DND-41 (cell line): Measurements from ENCODE around the gene ABLIM2.

ENCODE experiments used
- EZH2 ChIP-seq: IDR thresholded peaks from 3 replicates; pipeline ENCODE4 v1.6.1; 2012; ENCODE audit warnings: borderline replicate concordance, low read depth, mild to moderate bottlenecking, moderate library complexity, low read length, inconsistent platforms; ENCODE audit not compliant: severe bottlenecking
- TF ChIP-seq, protein P1 (sequence below): IDR thresholded peaks from 2 replicates; pipeline ENCODE4 v1.5.1; 2012; ENCODE audit warnings: borderline replicate concordance, low read length, moderate library complexity, mild to moderate bottlenecking; ENCODE audit not compliant: poor library complexity, severe bottlenecking; ENCODE audit errors: extremely low read depth

DNA sequence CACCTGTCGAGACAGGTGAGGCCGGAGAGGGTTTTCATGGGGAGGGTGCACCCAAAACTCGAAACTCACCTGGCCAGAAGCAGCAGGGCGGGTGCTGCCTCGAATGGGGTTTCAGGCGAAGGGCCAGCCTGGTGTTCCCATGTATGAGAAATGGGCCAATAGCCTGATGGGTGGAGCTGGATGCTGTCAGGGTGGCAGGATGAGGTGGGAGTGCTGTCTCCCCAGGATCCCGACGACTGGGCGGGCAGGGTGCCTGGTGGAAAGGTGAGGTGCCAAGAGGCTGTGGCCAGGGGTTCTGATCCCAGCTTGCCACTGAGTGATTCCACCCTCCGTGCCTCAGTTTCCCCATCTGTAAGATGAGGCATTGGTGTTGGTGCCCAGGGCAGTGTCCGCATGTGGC, 23.7 kb upstream of the ABLIM2 start:
- TF ChIP-seq, protein P1, sequence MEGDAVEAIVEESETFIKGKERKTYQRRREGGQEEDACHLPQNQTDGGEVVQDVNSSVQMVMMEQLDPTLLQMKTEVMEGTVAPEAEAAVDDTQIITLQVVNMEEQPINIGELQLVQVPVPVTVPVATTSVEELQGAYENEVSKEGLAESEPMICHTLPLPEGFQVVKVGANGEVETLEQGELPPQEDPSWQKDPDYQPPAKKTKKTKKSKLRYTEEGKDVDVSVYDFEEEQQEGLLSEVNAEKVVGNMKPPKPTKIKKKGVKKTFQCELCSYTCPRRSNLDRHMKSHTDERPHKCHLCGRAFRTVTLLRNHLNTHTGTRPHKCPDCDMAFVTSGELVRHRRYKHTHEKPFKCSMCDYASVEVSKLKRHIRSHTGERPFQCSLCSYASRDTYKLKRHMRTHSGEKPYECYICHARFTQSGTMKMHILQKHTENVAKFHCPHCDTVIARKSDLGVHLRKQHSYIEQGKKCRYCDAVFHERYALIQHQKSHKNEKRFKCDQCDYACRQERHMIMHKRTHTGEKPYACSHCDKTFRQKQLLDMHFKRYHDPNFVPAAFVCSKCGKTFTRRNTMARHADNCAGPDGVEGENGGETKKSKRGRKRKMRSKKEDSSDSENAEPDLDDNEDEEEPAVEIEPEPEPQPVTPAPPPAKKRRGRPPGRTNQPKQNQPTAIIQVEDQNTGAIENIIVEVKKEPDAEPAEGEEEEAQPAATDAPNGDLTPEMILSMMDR: no peak
- no peak for TF ChIP-seq EZH2
